ENCODE results near the gene DGCR2.

Gene DGCR2

DNA sequence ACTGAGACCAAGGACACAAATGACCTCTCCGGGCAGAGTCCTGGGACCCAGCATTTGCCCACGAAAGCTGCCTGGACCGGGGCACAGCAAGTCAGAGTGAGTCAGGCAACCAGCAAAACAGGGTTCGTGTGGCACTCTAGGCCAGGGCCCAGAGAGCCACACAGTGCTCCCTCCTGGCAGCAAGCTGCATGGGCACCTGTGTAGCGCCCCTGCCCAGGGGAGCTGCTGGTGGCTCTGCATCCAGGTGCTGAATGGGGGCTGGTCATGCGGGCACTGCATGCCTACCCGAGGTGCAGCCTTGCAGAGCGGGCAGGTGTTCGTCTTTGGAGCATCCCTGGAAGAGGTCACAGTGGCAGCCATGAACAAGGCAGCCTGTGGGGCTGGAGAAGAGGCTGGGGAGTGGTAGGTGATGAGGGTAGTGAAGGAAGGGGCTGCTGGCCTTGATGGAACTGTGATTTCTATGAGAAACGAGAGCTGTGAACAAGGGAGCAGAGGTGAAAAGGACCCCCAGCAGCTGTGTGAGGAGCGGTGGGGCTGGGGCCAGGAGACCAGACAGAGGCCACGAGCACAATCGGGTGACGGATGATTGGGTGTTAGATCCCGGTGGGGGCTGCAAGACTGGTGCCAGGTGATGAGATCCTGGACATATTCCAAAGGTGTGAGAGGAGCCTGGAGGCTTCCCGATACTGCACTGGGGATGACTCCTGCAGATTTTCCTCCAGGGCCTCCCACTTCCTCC lies 63.3 kb downstream of the DGCR2 start:
- no peak for TF ChIP-seq CTCF (conservative IDR thresholded peaks at IDR 0.05; ENCODE audit: low read depth, low read length)
- no peak overlapping the region for H3K4me3 ChIP-seq (ENCODE audit: low read depth, low read length)
- no peak for DNase-seq (ENCODE audit: low read depth)

DNA sequence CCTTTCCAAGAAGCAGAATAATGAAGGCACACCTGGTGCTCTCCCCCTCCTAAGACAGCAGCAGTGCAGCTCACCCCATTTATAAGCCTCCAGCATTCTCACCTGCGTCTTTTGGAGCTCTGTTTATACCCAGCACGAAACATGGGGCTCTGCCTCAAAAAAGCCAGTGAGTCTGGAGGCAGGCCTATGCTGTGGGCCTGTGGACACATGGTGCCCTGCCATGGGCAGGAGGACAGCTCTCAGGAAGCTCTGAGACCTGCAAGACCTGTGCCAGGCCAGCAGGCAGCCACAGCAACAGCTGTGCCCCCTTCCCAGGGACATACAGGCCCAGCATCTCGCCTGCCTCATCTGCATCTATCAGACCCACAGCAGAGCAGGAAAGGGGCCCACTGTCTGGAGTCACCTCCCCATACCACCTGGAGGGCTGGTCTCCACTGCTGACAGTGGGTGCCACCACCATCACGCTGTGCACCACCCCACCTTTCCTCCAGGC lies 64.2 kb downstream of the DGCR2 start:
- no peak overlapping the region for H3K4me3 ChIP-seq (ENCODE audit: low read depth, low read length)
- no peak for DNase-seq (ENCODE audit: low read depth)
- no peak for TF ChIP-seq CTCF (conservative IDR thresholded peaks at IDR 0.05; ENCODE audit: low read depth, low read length)

GRCh38 chr22:19057539-19057938 lies 64.7 kb downstream of the DGCR2 start:
- no peak for TF ChIP-seq CTCF (conservative IDR thresholded peaks at IDR 0.05; ENCODE audit: low read depth, low read length)
- no peak for DNase-seq (ENCODE audit: low read depth)

DNA sequence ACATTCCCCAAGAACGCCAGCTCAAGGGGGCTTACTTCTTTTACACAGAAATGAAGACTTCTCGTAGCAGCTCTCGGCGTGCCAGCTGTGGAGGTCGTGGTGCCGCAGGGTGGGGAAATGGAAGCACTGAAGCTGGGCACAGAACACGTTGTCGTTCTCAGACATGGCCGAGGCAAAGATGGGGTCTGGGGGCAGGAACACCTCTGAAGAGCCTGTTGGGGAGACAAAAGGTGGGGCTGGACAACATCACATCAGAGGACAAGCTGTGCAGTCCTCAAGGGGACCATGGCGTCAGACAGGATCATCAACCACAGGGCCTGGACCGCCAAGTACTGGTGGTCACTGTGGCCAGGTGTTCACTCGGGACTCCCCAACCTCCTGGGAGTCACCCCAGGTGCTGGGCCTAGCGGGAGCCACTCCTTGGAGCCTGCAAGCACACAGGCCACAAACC lies 65.2 kb downstream of the DGCR2 start:
- no peak overlapping the region for H3K4me3 ChIP-seq (ENCODE audit: low read depth, low read length)
- TF ChIP-seq CTCF (conservative IDR thresholded peaks at IDR 0.05; ENCODE audit: low read depth, low read length): no peak
- no peak for DNase-seq (ENCODE audit: low read depth)

More at GRCh38 chr22:19057539-19057938, 64.7 kb downstream of the DGCR2 start:
- no peak overlapping the region for H3K4me3 ChIP-seq (ENCODE audit: low read depth, low read length)

DNA sequence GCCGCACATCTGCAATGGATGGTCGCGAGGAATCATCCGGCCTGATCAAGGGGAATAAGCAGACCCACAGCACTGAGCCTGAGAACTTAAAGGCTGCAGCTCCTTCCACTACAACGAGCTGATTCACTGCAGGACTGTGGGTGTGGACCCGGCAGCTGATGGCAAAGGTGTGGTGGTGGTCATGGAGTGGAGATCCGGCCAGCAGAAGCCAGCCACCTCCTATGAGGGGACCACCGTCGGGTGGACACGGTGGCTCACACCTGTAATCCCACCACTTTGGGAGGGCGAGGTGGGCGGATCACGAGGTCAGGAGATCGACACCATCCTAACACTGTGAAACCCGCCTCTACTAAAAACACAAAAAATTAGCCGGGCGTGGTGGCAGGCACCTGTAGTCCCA lies 66.4 kb downstream of the DGCR2 start:
- TF ChIP-seq CTCF (conservative IDR thresholded peaks at IDR 0.05; ENCODE audit: low read depth, low read length): no peak
- DNase-seq (ENCODE audit: low read depth): no peak
- no peak overlapping the region for H3K4me3 ChIP-seq (ENCODE audit: low read depth, low read length)

DNA sequence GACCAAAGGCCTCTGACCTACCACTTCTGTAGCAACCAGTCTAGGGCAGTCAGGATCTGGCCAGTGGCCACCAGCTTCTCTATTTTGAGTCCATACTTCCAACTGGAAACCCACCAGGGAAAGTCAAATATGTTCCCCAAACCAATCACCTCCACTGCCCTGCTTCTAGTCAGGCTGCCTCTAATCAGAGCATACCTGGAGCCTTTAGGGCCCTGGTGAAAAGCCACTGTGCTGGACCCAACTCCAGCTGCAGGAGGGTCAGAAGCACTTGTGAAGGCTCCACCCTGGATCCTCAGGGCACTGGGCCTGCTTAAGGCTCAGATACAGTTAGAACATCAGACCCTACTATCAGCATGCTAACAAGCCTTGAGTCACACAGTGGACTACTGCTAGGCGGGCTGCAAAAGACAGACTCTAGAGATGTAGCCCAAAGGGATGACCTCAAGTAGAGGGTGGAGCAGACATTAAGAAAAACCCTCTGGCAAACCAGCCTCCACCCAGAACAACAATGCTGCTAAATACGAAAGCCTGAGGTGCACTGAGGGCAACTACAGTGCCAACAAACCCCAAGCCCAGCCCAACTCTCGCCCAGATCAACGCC lies 69.2 kb downstream of the DGCR2 start:
- no peak for DNase-seq (ENCODE audit: low read depth)
- no peak overlapping the region for H3K4me3 ChIP-seq (ENCODE audit: low read depth, low read length)
- TF ChIP-seq CTCF (conservative IDR thresholded peaks at IDR 0.05; ENCODE audit: low read depth, low read length): no peak
